Ishikawa (cell line): ENCODE data around the gene CYP2C8.

Experiments
- CEBPB ChIP-seq: IDR thresholded peaks from 2 replicates; pipeline ENCODE4 v1.6.1; 2012
- CREB1 ChIP-seq: IDR thresholded peaks from 2 replicates; pipeline ENCODE4 v1.6.1; 2012; ENCODE audit warnings: low read depth
- EGR1 ChIP-seq: IDR thresholded peaks from 2 replicates; pipeline ENCODE4 v1.6.1; 2012
- EP300 ChIP-seq: IDR thresholded peaks from 2 replicates; pipeline ENCODE4 v1.6.1; 2012; ENCODE audit warnings: borderline replicate concordance
- FOXM1 ChIP-seq: IDR thresholded peaks from 2 replicates; pipeline ENCODE4 v1.6.1; 2012; ENCODE audit warnings: low read depth, borderline replicate concordance
- MAX ChIP-seq: IDR thresholded peaks from 2 replicates; pipeline ENCODE4 v1.6.1; 2012
- NFIC ChIP-seq: IDR thresholded peaks from 2 replicates; pipeline ENCODE4 v1.6.1; 2012
- RAD21 ChIP-seq: IDR thresholded peaks from 2 replicates; pipeline ENCODE4 v1.6.1; 2012; ENCODE audit warnings: low read depth
- TAF1 ChIP-seq: IDR thresholded peaks from 2 replicates; pipeline ENCODE4 v1.6.1; 2012; ENCODE audit warnings: low read depth, mild to moderate bottlenecking
- TCF12 ChIP-seq: IDR thresholded peaks from 2 replicates; pipeline ENCODE4 v1.6.1; 2012; ENCODE audit warnings: low read depth
- USF1 ChIP-seq: IDR thresholded peaks from 2 replicates; pipeline ENCODE4 v1.6.1; 2012
- YY1 ChIP-seq: IDR thresholded peaks from 2 replicates; pipeline ENCODE4 v1.6.1; 2012; ENCODE audit warnings: low read depth
- ZBTB7A ChIP-seq: IDR thresholded peaks from 2 replicates; pipeline ENCODE4 v1.6.1; 2012; ENCODE audit warnings: low read depth
- TF ChIP-seq, protein P1 (sequence below): IDR thresholded peaks from 2 replicates; pipeline ENCODE4 v1.6.1; 2012; ENCODE audit warnings: low read depth, mild to moderate bottlenecking

- TF ChIP-seq EP300 (no peak), YY1 (no peak), EGR1 (no peak), FOXM1 (no peak), RAD21 (no peak), TAF1 (no peak), USF1 (no peak), MAX (no peak), CEBPB (no peak), CREB1 (no peak), NFIC (no peak), TCF12 (no peak), ZBTB7A (no peak)
- TF ChIP-seq, protein P1, sequence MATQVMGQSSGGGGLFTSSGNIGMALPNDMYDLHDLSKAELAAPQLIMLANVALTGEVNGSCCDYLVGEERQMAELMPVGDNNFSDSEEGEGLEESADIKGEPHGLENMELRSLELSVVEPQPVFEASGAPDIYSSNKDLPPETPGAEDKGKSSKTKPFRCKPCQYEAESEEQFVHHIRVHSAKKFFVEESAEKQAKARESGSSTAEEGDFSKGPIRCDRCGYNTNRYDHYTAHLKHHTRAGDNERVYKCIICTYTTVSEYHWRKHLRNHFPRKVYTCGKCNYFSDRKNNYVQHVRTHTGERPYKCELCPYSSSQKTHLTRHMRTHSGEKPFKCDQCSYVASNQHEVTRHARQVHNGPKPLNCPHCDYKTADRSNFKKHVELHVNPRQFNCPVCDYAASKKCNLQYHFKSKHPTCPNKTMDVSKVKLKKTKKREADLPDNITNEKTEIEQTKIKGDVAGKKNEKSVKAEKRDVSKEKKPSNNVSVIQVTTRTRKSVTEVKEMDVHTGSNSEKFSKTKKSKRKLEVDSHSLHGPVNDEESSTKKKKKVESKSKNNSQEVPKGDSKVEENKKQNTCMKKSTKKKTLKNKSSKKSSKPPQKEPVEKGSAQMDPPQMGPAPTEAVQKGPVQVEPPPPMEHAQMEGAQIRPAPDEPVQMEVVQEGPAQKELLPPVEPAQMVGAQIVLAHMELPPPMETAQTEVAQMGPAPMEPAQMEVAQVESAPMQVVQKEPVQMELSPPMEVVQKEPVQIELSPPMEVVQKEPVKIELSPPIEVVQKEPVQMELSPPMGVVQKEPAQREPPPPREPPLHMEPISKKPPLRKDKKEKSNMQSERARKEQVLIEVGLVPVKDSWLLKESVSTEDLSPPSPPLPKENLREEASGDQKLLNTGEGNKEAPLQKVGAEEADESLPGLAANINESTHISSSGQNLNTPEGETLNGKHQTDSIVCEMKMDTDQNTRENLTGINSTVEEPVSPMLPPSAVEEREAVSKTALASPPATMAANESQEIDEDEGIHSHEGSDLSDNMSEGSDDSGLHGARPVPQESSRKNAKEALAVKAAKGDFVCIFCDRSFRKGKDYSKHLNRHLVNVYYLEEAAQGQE: no peak
These were observed 12.4 kb downstream of the CYP2C8 start for GRCh38 chr10:95056744-95057363.
